ENCODE measurements around the gene TP53I13.

The TP53I13 gene

GRCh38 chr17:29594519-29595090 lies 26.1 kb downstream of the TP53I13 start:
- DNase-seq: no peak

GRCh38 chr17:29595107-29595942 lies 26.8 kb downstream of the TP53I13 start:
- DNase-seq: no peak

- no peak for DNase-seq
These were observed 27.7 kb downstream of the TP53I13 start for GRCh38 chr17:29595943-29596774.

- no peak for DNase-seq
These were observed 28.3 kb downstream of the TP53I13 start for GRCh38 chr17:29596811-29597210.

GRCh38 chr17:29597361-29598172 lies 29.1 kb downstream of the TP53I13 start:
- no peak for DNase-seq

- DNase-seq: no peak
These were observed 34.7 kb downstream of the TP53I13 start for GRCh38 chr17:29603109-29603674.

- DNase-seq: no peak
These were observed 39.2 kb downstream of the TP53I13 start for GRCh38 chr17:29607557-29608195.

- DNase-seq: no peak
These were observed 40.5 kb downstream of the TP53I13 start for GRCh38 chr17:29608986-29609385.

GRCh38 chr17:29610395-29610794 lies 41.9 kb downstream of the TP53I13 start:
- DNase-seq: no peak

GRCh38 chr17:29611351-29612093 lies 43.0 kb downstream of the TP53I13 start:
- no peak for DNase-seq

GRCh38 chr17:29612094-29612403 lies 43.5 kb downstream of the TP53I13 start:
- DNase-seq: no peak

GRCh38 chr17:29612404-29613280 lies 44.1 kb downstream of the TP53I13 start:
- DNase-seq: no peak

GRCh38 chr17:29613352-29613837 lies 44.9 kb downstream of the TP53I13 start:
- no peak for DNase-seq

GRCh38 chr17:29613856-29614255 lies 45.4 kb downstream of the TP53I13 start:
- no peak for DNase-seq

- no peak for DNase-seq
These were observed 46.0 kb downstream of the TP53I13 start for GRCh38 chr17:29614349-29615047.

GRCh38 chr17:29615048-29615385 lies 46.5 kb downstream of the TP53I13 start:
- DNase-seq: no peak

GRCh38 chr17:29615492-29616299 lies 47.2 kb downstream of the TP53I13 start:
- DNase-seq: no peak

- no peak for DNase-seq
These were observed 48.0 kb downstream of the TP53I13 start for GRCh38 chr17:29616300-29617048.

Data from NCI-H1930 (cell line).